GM21367 (cell line): ENCODE data around the gene MAGIX.
"Not testable (repeated sequence)": the region's sequence is repeated elsewhere in the genome, so short reads cannot be mapped to it uniquely, and the experiment has no call there.

Experiments
- ATAC-seq: cut with Tn5 transposase; IDR thresholded peaks from one replicate; pipeline ENCODE4 v1.9.1; 2021; ENCODE audit not compliant: unreplicated experiment

MAGIX gene

GRCh38 chrX:49162620-49163019 lies at the start of gene MAGIX:
Gene MAGIX, plus strand, starts transcription at chrX:49162758. Its CDS starts 132 bp downstream, at chrX:49162890.
- no peak for ATAC-seq

- ATAC-seq, result no peak
These were observed 46.5 kb upstream of the MAGIX start for GRCh38 chrX:49116076-49116475.

- ATAC-seq, result no peak
These were observed 45.8 kb upstream of the MAGIX start for GRCh38 chrX:49116716-49117115.

GRCh38 chrX:49117581-49117980 lies 45.0 kb upstream of the MAGIX start:
- no peak for ATAC-seq

DNA sequence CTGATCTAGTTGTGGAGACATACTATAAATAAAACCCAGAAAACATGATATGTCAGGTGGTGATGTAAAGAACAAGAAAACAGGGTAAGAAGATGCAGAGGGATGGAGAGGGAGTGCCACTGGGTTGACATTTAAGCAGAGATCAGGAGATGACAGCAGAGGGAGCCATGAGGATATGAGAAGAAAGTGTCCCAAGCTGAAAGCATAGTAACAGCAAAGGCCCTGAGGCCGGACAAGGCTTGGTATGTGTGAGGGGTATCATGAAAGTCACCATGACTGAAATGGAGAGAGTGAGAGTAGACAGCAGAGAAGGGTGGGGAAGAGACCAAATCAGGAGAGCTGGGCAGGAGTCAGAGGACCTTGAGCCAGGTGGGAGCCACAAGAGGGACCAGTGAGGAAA lies 42.5 kb upstream of the MAGIX start:
- ATAC-seq, result no peak

GRCh38 chrX:49122499-49122898 lies 40.1 kb upstream of the MAGIX start:
- no peak for ATAC-seq

DNA sequence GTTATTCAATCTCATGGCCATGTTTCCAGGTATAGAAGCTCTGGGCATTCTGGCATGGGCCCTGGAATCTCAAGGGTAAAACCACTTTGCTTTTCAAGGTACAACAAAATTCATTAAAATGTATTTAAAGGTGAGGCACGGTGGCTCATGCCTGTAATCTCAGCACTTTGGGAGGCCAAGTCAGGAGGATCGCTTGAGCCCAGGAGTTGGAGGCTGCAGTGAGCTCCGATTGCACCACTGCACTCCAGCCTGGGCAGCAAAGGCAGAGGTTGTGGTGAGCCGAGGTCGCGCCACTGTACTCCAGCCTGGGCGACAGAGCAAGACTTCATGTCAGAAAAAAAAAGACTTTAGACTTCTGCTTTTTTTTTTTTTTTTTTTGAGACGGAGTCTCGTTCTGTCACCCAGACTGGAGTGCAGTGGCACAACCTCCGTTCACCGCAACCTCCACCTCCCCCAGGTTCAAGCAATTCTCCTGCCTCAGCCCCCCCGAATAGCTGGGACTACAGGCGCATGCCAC lies 34.8 kb upstream of the MAGIX start:
- not testable (repeated sequence) for ATAC-seq

DNA sequence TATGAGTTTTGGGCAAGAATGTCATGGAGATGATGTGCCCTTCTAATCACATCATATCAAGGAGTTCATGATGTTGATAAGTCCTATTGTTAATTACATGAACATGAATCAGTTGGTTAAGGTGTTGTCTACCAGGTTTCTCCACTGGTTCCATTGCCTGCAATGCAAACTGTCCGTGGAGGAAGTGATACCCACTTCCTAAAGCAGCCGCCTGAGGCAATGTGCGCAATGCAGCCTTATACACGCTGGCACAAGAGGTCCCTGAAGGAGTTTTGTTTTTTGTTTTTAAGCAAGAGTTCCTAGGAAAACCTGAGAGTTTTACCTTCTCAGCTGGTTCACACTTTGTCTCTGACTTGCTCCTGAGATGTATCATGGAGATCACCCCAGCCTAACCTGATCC lies 33.1 kb upstream of the MAGIX start:
- ATAC-seq, result no peak

DNA sequence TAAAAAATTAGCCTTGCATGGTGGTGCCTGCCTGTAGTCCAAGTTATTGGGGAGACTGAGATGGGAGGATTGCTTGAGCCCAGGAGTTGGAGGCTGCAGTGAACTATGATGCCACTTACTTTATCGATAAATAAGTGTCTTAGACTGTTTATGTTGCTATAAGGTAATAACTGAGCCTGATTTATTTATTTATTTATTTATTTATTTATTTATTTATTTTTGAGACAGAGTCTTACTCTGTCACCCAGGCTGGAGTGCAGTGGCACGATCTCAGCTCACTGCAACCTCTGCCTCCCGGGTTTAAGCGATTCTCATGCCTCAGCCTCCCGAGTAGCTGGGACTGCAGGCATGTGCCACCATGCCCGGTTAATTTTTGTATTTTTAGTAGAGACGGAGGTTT lies 30.3 kb upstream of the MAGIX start:
- ATAC-seq, result not testable (repeated sequence)

GRCh38 chrX:49133759-49134158 lies 28.8 kb upstream of the MAGIX start:
- ATAC-seq, result no peak

DNA sequence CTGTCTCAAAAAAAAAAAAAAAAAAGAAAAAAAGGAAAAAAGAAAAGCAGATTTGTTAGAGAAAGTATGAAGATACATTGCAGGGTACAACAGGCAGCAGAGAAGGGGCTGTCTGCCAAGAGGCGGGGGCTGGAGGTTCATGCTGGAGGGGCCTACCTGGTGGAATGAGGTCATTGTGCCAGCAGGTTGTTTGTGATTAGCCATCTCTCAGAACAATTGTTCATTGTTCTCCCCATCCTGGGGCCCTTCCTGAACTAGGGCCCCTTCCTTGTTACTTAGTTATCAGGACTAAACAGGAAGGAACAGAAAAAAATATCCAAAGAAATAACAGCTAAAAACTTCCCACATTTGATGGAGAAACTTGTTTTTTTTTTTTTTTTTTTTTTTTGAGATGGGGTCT lies 25.1 kb upstream of the MAGIX start:
- no peak for ATAC-seq

DNA sequence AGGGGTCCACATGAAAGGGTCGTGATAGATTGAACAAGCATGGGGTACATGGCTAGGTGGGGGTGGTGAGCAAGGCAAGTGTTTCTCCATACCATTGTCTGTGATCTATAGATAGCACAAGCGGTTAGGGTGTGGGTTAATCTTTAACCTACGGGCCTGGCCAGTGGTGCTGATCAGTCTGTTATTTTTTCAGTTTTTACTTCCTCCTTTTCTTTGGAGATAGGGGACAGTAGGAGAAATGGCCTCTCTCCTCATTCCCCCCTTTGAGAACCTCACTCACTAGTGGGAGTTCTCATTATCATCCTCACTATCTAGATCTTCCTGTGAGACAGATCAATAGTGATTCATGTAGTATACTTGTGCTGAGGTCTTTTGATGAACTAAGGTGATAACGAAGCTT lies 22.8 kb upstream of the MAGIX start:
- ATAC-seq, result no peak

- not testable (repeated sequence) for ATAC-seq
These were observed 20.3 kb upstream of the MAGIX start for GRCh38 chrX:49142264-49142663.

DNA sequence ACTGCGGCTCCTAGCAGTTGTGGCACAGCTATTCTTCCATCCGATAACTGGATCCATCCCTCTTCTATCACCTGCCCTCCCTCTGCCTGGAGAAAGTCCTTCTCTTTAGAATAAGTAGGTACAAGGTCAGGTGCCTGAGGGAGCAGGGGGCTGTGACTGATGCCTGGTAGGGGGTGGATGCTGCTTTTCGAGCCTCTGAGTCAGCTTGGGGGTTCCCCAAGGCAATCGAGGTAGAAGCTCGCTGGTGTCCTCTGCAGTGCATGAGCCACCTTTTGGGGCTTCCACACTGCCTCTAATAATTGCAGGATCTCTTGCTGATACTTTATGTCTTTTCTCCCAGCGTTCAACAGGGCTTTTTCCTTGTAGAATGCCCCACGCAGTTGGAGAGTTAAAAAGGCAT lies 19.4 kb upstream of the MAGIX start:
- ATAC-seq, result not testable (repeated sequence)

GRCh38 chrX:49147282-49147681 lies 15.3 kb upstream of the MAGIX start:
- no peak for ATAC-seq

DNA sequence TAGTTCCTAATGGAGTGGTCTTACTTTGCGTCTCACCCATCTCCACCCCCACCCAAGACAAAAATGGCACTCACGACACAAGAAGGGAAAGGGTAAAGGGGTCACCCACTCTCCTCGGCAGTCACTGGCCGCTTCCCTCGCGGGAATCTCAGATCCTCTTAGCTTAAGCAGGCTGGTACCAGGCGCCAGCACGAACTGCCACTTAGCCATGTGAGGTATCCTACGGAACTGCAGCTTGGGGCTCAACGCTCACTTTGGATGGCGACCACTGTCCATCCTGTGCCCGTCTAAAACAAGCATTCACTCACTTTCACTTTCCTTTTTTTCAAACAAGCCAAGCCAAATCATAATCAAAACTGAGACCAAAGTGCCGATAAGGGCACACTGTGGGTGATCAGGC lies 14.6 kb upstream of the MAGIX start:
- ATAC-seq, result no peak

DNA sequence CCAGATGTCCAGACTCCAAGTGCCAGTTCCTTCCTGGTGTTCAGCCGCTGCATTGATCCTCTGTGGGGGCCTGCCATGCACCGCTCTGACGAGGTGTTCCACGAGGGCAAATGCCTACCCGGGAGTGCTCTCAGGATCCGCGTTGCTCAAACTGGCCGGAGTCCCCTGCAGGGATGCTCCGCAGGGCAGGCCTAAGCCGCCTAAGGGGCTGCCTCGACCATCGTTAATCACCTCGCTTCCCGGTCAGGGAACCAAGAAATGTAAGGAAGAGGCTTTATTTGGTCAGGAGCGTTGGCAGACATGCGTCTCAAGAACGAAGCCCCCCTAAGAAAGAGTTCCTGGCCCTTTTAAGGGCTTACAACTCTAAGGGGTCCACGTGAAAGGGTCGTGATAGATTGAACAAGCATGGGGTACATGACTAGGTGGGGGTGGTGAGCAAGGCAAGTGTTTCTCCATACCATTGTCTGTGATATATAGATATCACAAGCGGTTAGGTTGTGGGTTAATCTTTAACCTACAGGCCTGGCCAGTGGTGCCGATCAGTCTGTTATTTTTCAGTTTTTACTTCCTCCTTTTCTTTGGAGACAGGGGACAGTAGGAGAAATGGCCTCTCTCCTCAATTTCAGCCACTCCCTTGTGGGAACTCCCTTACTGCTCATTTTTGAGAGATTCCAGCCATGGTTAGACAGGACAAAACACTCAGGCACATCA lies 14.0 kb upstream of the MAGIX start:
- ATAC-seq, result not testable (repeated sequence)

DNA sequence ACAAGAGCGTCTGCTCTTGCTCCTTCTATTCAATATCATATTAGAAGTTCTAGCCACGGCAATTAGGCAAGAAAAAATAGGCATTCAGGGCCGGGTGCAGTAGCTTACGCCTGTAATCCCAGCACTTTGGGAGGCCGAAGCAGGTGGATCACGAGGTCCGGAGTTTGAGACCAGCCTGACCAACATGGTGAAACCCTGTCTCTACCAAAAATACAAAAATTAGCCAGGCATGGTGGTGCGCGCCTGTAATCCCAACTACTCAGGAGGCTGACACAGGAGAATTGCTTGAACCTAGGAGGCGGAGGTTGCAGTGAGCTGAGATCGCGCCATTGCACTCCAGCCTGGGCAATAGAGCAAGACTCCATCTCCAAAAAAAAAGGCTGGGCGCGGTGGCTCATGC lies 13.3 kb upstream of the MAGIX start:
- ATAC-seq, result not testable (repeated sequence)

- no peak for ATAC-seq
These were observed 9.1 kb upstream of the MAGIX start for GRCh38 chrX:49153467-49153866.

DNA sequence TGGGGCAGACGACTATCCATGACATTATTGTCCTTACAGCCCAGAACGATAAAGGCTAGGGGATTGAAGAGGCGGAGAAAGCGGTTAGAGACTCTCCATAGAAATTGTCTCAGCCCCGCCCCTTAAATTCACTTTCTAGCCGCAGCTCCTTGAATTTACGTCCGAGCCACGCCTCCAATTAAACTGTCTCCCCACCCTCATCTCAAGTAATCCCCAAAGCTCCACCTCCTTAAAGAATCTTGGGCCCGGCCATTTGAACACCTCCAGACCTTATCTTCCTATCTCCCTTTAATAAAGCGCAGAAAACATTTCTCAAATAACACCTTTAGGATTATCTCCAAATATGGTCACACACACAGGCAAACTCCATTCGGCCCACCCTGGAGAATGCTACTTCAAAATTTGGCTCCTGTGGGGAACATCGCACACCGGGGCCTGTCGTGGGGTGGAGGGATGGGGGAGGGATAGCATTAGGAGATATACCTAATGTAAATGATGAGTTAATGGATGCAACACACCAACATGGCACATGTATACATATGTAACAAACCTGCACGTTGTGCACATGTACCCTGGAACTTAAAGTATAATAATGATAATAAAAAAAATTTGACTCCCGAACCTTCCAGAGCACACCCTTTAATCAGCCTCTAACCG lies 7.2 kb upstream of the MAGIX start:
- ATAC-seq, result no peak

- ATAC-seq, result peak; percentile 82
These were observed 6.4 kb upstream of the MAGIX start for GRCh38 chrX:49155900-49156837.
